ENCODE data around the gene RAB3C.
"Not testable (repeated sequence)": the region's sequence is repeated elsewhere in the genome, so short reads cannot be mapped to it uniquely, and the experiment has no call there.

RAB3C gene, protein sequence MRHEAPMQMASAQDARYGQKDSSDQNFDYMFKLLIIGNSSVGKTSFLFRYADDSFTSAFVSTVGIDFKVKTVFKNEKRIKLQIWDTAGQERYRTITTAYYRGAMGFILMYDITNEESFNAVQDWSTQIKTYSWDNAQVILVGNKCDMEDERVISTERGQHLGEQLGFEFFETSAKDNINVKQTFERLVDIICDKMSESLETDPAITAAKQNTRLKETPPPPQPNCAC

DNA sequence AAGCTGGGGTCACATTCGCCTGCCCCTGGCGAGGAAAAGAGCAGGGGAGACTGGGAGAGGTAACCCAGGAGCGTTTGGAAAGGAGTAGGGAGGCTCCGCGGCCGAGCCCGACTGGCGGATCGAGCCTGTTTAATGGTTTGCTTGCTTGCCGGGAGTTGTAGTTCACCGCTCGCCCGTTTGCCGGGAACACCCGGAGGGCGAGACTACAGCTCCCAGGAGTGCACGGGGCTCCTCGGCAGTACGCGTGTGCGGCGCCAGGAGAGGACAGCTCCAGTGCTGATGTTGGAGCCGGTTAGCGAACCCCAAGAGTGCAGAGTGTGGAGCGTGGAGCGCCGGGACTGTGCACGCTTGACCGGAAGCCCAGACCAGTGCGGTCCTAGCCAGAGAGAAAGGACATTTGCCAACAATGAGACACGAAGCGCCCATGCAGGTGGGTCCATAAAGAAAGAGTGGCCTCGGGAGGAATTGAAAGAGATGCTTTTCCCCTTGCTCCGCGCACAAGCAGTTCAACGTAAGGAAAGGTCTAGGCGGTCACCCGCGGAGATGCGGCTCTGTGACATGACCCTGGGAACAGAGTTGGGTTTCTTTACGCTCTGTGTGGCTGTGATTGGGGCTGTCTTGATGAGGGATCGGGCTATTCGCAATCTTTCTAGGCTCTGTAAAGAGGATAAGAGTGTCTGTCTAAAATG lies at the start of gene RAB3C:
RAB3C (plus strand) TSS at position 273 of the 689 bp plus-strand sequence; CDS start at position 407, 134 bp downstream.
- peak; percentile 98 for DNase-seq

- DNase-seq, result not testable (repeated sequence)
Observed at GRCh38 chr5:58541935-58542334, 40.9 kb upstream of the RAB3C start.

DNA sequence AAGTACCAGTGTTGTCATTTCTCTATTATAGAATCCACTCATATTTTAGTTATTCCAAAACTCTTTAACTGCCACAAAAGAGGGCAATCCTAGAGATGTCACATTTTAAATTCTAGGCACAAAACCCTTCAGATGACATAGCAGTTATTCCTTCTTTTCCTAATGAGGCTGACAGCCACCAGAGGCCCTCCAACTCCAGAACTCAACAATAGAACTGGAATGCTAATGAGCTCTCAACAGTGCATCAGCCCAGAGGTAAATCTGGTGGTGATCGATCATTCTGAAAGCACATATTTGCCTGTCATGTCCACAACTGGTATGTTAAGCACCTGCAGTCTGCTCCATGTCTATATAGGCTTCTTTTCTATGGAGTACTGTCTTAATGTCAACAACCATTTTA lies 40.2 kb upstream of the RAB3C start:
- no peak for DNase-seq

DNA sequence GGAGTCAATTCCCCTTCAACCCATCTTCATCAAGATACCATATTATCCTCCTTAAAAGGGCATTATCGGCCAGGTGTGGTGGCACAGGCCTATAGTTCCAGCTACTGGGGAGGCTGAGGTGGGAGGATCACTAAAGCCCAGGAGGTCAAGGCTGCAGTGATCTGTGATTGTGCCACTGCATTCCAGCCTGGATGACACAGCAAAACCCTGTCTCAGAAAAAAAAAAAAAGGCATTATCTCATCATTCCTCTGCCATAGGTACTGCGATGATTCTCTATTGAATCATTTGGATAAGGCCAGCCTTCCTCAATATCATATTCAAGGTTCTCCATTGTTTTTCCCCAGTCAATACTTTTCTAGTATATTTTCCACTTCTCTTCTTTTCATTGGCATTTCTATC lies 39.2 kb upstream of the RAB3C start:
- DNase-seq, result peak; percentile 38

GRCh38 chr5:58544195-58544594 lies 38.7 kb upstream of the RAB3C start:
- no peak for DNase-seq

- DNase-seq, result no peak
Observed at GRCh38 chr5:58544926-58545325, 37.9 kb upstream of the RAB3C start.

GRCh38 chr5:58545912-58546311 lies 37.0 kb upstream of the RAB3C start:
- DNase-seq, result no peak

- no peak for DNase-seq
Observed at GRCh38 chr5:58548068-58548467, 34.8 kb upstream of the RAB3C start.

DNA sequence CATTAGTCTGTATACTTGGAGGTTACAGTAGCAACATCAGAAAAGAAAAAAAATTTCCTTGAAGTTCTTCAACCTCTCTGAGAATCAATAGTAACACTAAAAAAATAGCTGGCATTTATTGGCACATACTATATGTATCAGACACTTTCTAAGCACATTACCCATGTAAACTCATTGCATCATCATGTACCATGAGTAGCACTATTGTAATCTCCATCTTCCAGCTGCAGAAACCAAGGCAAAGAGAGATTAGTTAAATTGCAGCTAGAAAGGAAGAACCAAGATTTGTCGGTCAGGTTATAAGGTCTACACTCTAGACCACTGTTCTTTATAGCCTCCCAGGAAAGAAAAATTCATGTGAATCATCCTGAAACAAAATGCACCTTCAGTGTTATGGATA lies 31.4 kb upstream of the RAB3C start:
- DNase-seq, result no peak

DNA sequence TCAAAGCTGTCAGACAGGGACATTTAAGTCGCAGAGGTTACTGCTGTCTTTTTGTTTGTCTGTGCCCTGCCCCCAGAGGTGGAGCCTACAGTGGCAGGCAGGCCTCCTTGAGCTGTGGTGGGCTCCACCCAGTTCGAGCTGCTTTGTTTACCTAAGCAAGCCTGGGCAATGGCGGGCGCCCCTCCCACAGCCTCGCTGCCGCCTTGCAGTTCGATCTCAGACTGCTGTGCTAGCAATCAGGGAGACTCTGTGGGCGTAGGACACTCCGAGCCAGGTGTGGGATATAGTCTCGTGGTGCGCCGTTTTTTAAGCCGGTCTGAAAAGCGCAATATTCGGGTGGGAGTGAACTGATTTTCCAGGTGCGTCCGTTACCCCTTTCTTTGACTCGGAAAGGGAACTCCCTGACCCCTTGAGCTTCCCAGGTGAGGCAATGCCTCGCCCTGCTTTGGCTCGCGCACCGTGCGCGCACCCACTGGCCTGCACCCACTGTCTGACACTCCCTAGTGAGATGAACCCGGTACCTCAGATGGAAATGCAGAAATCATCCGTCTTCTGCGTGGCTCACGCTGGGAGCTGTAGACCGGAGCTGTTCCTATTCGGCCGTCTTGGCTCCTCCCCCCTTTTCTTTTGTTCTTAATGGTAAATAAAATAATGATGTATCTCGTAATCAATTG lies 25.1 kb upstream of the RAB3C start:
- DNase-seq, result peak; percentile 24

DNA sequence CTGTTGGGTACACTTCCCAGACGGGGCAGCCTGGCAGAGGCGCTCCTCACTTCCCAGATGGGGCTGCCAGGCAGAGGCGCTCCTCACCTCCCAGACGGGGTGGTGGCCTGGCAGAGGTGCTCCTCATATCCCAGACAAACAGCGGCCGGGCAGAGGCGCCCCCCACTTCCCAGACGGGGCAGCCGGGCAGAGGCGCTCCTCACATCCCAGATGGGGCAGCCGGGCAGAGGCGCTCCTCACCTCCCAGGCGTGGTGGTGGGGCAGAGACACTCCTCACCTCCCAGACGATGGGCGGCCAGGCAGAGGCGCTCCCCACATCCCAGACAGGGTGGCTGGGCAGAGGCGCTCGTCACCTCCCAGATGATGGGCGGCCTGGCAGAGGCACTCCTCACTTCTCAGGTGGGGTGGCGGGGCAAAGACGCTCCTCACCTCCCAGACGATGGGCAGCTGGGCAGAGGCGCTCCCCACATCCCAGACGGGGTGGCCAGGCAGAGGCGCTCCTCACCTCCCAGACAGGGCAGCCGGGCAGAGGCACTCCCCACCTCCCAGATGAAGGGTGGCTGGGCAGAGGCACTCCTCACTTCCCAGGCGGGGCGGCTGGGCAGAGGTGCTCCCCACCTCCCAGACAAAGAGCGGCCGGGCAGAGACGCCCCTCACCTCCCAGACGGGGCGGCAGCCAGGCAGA lies 19.7 kb upstream of the RAB3C start:
- DNase-seq, result not testable (repeated sequence)

DNA sequence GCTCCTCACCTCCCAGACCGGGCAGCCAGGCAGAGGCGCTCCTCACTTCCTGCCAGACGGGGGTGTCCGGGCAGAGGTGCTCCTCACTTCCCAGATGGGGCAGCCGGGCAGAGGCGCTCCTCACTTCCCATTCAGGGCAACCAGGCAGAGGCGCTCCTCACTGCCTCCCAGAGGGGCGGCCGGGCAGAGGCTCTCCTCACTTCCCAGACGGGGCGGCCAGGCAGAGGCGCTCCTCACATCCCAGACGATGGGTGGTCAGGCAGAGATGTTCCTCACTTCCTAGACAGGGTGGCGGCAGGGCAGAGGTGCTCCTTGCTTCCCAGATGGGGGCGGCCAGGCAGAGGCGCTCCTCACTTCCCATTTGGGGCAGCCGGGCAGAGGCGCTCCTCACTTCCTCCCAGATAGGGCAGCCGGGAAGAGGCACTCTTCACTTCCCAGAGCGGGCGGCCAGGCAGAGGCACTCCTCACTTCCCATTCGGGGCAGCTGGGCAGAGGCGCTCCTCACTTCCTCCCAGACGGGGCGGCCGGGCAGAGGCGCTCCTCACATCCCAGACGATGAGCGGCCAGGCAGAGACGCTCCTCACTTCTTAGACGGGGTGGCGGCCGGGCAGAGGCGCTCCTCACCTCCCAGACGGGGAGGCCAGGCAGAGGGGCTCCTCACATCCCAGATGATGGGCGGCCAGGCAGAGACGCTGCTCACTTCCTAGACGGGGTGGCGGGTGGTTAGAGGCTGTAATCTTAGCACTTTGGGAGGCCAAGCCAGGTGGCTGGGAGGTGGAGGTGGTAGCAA lies 18.6 kb upstream of the RAB3C start:
- DNase-seq, result not testable (repeated sequence)

DNA sequence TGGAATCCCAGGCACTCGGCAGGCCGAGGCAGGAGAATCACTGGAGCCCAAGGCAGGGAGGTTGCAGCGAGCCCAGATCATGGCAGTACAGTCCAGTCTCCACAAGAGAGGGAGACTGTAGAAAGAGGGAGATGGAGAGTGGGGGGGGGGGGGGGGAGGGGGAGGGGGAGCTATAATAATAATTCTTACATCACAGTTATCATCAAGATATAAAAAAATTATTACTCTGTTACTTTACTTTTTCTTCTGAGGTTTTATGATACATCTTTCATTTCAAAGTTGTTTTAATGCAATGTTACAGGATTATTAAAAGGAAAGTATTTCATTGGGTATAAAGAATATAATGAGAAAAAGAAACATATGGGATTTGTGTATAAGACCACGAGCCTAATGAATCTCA lies 17.8 kb upstream of the RAB3C start:
- no peak for DNase-seq

- DNase-seq, result no peak
Observed at GRCh38 chr5:58571501-58571900, 11.4 kb upstream of the RAB3C start.

- not testable (repeated sequence) for DNase-seq
Observed at GRCh38 chr5:58572973-58573372, 9.9 kb upstream of the RAB3C start.

DNA sequence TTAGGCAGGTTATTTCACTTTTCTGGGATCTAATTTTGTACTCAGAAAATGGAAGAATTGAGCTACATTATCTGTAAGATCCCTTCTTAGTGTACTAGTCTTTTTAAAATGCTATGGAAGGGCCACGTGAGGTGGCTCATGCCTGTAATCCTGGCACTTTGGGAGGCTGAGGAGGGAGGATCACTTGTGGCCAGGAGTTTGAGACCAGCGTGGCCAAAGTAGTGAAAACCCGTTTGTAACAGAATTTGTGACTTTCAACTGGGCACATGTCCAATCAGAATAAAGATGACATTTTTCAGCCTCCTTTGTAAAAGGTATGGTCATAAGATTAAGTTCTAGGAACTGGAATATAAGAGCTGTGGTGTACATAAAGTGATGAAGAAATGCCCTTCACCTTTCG lies 3.1 kb upstream of the RAB3C start:
- DNase-seq, result no peak

DNA sequence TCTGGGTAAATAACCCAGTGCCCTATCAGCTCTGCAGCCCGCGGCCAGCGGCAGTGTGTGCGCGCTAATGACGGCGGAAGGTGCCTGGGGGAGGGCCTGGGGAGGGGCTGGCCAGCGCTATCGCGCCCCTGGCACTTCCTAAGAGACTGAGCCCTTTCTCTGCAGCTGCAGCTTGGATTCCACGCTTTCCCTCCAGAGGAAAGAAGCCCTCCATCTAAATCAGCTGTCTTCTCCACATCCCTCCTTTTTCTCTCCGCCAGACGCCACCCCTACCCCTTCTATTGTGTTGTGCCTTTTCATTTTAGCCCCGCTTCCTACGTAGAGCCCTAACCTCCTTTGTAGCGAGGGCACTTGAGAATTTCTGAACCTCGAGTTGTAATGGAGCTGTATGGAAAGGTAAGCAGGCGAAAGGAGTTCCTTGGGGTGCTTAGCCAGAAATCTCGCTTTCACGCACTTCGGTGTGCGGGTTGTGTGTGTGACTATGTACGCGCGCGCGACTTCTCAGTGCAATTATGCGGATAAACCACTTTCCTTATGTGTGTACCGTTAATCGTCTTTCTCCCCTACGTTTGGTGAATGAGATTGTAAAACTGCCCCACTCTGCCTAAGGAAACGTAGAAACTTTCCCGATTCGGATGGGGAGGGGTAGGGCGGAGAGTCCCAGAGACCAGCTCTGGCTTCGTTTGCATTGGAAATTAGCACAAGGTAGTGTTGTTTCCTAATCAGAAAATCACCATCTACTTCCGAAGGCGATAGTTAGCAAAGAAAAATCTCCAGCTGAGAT lies 664 bp upstream of the RAB3C start:
- peak; percentile 82 for DNase-seq

DNA sequence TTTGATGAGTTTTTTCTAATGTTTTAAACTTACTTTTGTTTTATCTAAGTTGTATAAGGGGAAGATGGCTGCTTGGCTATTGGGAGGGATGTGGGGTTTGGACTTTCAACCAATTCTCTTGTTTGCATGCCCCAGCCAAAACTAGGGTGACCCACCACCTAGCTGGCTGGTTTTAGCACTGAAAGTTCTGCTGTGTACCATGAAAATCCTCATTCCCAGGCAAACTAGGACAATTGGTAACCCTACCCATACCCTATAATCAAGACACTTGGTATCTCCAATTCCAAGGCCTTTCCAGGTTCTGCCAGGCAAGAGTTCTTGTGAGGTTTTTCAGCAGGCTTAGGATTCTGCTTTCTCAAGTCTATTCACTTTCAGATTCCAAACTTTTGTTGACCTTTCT lies 13.1 kb downstream of the RAB3C start:
- DNase-seq, result no peak

- no peak for DNase-seq
Observed at GRCh38 chr5:58598440-58598839, 15.6 kb downstream of the RAB3C start.

DNA sequence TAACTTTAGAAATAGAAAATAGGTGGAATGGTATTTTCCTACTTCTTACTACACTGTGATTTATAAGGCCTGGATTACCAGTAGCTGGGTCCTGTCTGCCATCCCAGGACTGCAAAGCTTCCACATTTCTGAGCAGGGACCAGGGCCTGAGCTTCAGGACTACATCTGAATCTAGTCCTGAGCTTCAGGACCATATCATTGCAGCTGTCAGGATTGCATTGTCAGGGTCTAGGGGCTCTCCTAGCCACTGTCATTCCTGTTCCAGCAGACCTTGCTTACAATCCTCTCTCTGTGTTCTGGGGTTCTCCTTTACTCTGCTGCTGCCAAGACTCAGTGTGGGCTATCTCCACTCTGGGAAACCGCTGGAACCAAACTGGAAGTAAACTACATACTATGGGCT lies 16.3 kb downstream of the RAB3C start:
- no peak for DNase-seq

GRCh38 chr5:58600613-58601012 lies 17.7 kb downstream of the RAB3C start:
- not testable (repeated sequence) for DNase-seq

DNA sequence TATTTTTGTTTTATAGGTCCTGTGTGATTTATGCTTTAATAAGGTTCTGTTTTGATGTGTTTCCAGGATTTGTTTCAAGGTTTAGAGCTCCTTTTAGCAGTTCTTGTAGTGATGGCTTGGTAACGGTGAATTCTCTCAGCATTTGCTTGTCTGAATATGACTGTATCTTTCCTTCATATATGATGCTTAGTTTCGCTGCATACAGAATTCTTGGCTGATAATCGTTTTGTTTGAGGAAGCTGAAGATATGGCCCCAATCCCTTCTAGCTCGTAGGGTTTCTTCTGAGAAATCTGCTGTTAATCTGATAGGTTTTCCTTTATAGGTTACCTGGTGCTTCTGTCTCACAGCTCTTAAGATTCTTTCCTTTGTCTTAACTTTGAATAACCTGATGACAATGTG lies 20.0 kb downstream of the RAB3C start:
- not testable (repeated sequence) for DNase-seq
